Neural cell (in vitro differentiated cells): Measurements from ENCODE around the gene ARHGEF37. TPM values are rescaled to one million over a fixed set of nuclear protein-coding genes. Genes with fewer than 3 reads are reported as not detected.

Source experiments
- H2AFZ ChIP-seq: fragments of 200-600, 300-800 bp; sonication (generic), shearing (Covaris generic); 2 replicates; pipeline ENCODE4 v1.6.0; 2014; ENCODE audit warnings: low read depth, mild to moderate bottlenecking, antibody characterized with exemption, low read length, moderate library complexity
- H3F3A ChIP-seq: fragments of 200-600 bp; shearing (Covaris generic); 2 replicates; pipeline ENCODE4 v1.6.1; 2016; ENCODE audit warnings: mild to moderate bottlenecking, moderate library complexity, mixed read lengths, antibody characterized with exemption, low read length; ENCODE audit not compliant: insufficient read depth, poor library complexity, severe bottlenecking
- H3K27ac ChIP-seq: fragments of 200-600, 300-800 bp; sonication (generic), shearing (Covaris generic); 2 replicates; pipeline ENCODE4 v1.5.1; 2014; ENCODE audit warnings: mild to moderate bottlenecking, low read length, moderate library complexity
- H3K27me3 ChIP-seq: fragments of 300-800, 200-600 bp; sonication (generic), shearing (Covaris generic); 2 replicates; pipeline ENCODE4 v1.6.0; 2014; ENCODE audit warnings: mild to moderate bottlenecking, low read depth, low read length, moderate library complexity; ENCODE audit not compliant: insufficient read depth
- H3K36me3 ChIP-seq: fragments of 300-800, 200-600 bp; sonication (generic), shearing (Covaris generic); 2 replicates; pipeline ENCODE4 v1.5.1; 2014; ENCODE audit warnings: mild to moderate bottlenecking, antibody characterized with exemption, low read length, moderate library complexity; ENCODE audit not compliant: insufficient read depth
- H3K4me2 ChIP-seq: fragments of 300-800, 200-600 bp; sonication (generic), shearing (Covaris generic); 2 replicates; pipeline ENCODE4 v1.6.0; 2014; ENCODE audit warnings: mild to moderate bottlenecking, low read length
- H3K4me3 ChIP-seq: fragments of 300-800, 200-600 bp; sonication (generic), shearing (Covaris generic); 2 replicates; pipeline ENCODE4 v1.5.1; 2014; ENCODE audit warnings: mild to moderate bottlenecking, low read length, moderate library complexity
- H3K79me2 ChIP-seq: fragments of 200-600 bp; shearing (Covaris generic); replicated peaks from 2 replicates; pipeline ENCODE4 v1.6.0; 2014; ENCODE audit warnings: mild to moderate bottlenecking, low read length, moderate library complexity; ENCODE audit not compliant: insufficient read depth
- H3K9ac ChIP-seq: fragments of 300-800, 200-600 bp; sonication (generic), shearing (Covaris generic); 2 replicates; pipeline ENCODE4 v1.6.1; 2016; ENCODE audit warnings: mild to moderate bottlenecking, low read length, mixed read lengths
- H3K9me2 ChIP-seq: fragments of 200-600 bp; shearing (Covaris generic); 2 replicates; pipeline ENCODE4 v1.6.1; 2016; ENCODE audit warnings: mild to moderate bottlenecking, low read length, mixed read lengths; ENCODE audit not compliant: insufficient read depth
- H3K9me3 ChIP-seq: fragments of 200-600, 300-800 bp; sonication (generic), shearing (Covaris generic); 2 replicates; pipeline ENCODE4 v1.6.1; 2016; ENCODE audit warnings: mild to moderate bottlenecking, mixed run types, low read length, moderate library complexity, mixed read lengths
- H4K20me1 ChIP-seq: fragments of 200-600 bp; shearing (Covaris generic); 2 replicates; pipeline ENCODE4 v1.6.1; 2016; ENCODE audit warnings: mild to moderate bottlenecking, mixed run types; ENCODE audit not compliant: insufficient read depth
- EP300 ChIP-seq: fragments of 450-650 bp; conservative IDR thresholded peaks from 2 replicates; pipeline ENCODE4 v1.6.1; 2014; ENCODE audit warnings: antibody characterized with exemption, mild to moderate bottlenecking, moderate library complexity; ENCODE audit not compliant: poor library complexity, severe bottlenecking
- EZH2 ChIP-seq: fragments of 200-600, 300-800 bp; shearing (Covaris generic), sonication (generic); IDR thresholded peaks from 2 replicates; pipeline ENCODE4 v1.6.1; 2014; ENCODE audit warnings: antibody characterized with exemption, low read length, borderline replicate concordance, mild to moderate bottlenecking; ENCODE audit not compliant: insufficient read depth, poor library complexity, severe bottlenecking
- MXI1 ChIP-seq: fragments of 450-650 bp; conservative IDR thresholded peaks from 2 replicates; pipeline ENCODE4 v1.6.1; 2014; ENCODE audit warnings: antibody characterized with exemption, mild to moderate bottlenecking; ENCODE audit not compliant: poor library complexity, severe bottlenecking
- POLR2AphosphoS5 ChIP-seq: IDR thresholded peaks from 2 replicates; pipeline ENCODE4 v1.6.1; 2012
- RAD21 ChIP-seq: fragments of 450-650 bp; conservative IDR thresholded peaks from 2 replicates; pipeline ENCODE4 v1.6.1; 2014; ENCODE audit warnings: antibody characterized with exemption, mild to moderate bottlenecking, moderate library complexity
- SMC3 ChIP-seq: fragments of 450-650 bp; conservative IDR thresholded peaks from 2 replicates; pipeline ENCODE4 v1.6.1; 2014; ENCODE audit warnings: antibody characterized with exemption, mild to moderate bottlenecking, moderate library complexity; ENCODE audit not compliant: poor library complexity
- TAF1 ChIP-seq: IDR thresholded peaks from 2 replicates; pipeline ENCODE4 v1.6.1; 2012; ENCODE audit warnings: low read depth
- polyA plus RNA-seq: library from polyadenylated mRNA; depleted of rRNA; stranded (reverse); fragments of >200 nt; gene quantifications from 2 replicates; pipeline ENCODE4 v1.2.3, GENCODE V29; 2014
- TF ChIP-seq, protein P1 (sequence below): fragments of 450-650 bp; IDR thresholded peaks from 2 replicates; pipeline ENCODE4 v1.5.1; 2014; ENCODE audit warnings: antibody characterized with exemption, mild to moderate bottlenecking, moderate library complexity; ENCODE audit not compliant: poor library complexity, severe bottlenecking
- TF ChIP-seq, protein P2 (sequence below): IDR thresholded peaks from 2 replicates; pipeline ENCODE4 v1.6.1; 2012; ENCODE audit warnings: borderline replicate concordance

Gene ARHGEF37
- polyA plus RNA-seq, 1 donor from 2014 or later, result 0.53 TPM

DNA sequence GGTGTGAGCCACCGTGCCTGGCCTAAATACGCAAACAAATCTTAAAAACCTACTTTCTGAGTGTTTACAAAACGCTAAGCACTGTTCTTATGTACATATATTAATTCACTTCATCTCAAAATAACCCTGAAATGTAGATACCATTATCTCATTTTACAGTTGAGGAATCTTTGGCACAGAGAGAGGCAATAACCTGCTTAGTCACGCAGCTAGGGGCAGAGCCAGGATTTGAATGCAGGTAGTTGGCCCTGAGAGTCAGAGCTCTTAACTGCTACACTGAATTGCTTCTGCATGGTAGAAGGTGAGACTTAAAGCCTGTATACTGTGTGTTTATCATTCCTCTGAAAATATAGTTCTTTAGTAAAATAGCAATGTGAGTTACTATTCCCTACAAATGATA is 21.9 kb downstream of the ARHGEF37 start:
- no peak overlapping the region for H2AFZ ChIP-seq
- no peaks in the 10 kb centered on the region for H3K36me3 ChIP-seq
- no peaks in the 10 kb centered on the region for H3K9me2 ChIP-seq
- no peak for TF ChIP-seq MXI1
- no peak for TF ChIP-seq RAD21
- TF ChIP-seq, protein P1, sequence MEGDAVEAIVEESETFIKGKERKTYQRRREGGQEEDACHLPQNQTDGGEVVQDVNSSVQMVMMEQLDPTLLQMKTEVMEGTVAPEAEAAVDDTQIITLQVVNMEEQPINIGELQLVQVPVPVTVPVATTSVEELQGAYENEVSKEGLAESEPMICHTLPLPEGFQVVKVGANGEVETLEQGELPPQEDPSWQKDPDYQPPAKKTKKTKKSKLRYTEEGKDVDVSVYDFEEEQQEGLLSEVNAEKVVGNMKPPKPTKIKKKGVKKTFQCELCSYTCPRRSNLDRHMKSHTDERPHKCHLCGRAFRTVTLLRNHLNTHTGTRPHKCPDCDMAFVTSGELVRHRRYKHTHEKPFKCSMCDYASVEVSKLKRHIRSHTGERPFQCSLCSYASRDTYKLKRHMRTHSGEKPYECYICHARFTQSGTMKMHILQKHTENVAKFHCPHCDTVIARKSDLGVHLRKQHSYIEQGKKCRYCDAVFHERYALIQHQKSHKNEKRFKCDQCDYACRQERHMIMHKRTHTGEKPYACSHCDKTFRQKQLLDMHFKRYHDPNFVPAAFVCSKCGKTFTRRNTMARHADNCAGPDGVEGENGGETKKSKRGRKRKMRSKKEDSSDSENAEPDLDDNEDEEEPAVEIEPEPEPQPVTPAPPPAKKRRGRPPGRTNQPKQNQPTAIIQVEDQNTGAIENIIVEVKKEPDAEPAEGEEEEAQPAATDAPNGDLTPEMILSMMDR, result no peak
- TF ChIP-seq POLR2AphosphoS5, result no peak
- TF ChIP-seq EZH2, result no peak
- no peak for TF ChIP-seq TAF1
- TF ChIP-seq, protein P2, sequence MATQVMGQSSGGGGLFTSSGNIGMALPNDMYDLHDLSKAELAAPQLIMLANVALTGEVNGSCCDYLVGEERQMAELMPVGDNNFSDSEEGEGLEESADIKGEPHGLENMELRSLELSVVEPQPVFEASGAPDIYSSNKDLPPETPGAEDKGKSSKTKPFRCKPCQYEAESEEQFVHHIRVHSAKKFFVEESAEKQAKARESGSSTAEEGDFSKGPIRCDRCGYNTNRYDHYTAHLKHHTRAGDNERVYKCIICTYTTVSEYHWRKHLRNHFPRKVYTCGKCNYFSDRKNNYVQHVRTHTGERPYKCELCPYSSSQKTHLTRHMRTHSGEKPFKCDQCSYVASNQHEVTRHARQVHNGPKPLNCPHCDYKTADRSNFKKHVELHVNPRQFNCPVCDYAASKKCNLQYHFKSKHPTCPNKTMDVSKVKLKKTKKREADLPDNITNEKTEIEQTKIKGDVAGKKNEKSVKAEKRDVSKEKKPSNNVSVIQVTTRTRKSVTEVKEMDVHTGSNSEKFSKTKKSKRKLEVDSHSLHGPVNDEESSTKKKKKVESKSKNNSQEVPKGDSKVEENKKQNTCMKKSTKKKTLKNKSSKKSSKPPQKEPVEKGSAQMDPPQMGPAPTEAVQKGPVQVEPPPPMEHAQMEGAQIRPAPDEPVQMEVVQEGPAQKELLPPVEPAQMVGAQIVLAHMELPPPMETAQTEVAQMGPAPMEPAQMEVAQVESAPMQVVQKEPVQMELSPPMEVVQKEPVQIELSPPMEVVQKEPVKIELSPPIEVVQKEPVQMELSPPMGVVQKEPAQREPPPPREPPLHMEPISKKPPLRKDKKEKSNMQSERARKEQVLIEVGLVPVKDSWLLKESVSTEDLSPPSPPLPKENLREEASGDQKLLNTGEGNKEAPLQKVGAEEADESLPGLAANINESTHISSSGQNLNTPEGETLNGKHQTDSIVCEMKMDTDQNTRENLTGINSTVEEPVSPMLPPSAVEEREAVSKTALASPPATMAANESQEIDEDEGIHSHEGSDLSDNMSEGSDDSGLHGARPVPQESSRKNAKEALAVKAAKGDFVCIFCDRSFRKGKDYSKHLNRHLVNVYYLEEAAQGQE, result no peak
- TF ChIP-seq SMC3, result no peak
- TF ChIP-seq EP300, result no peak
- H3K4me3 ChIP-seq, result no peak overlapping the region
- no peaks in the 10 kb centered on the region for H4K20me1 ChIP-seq
- no peaks in the 10 kb centered on the region for H3F3A ChIP-seq
- no peak overlapping the region for H3K27ac ChIP-seq
- no peaks in the 10 kb centered on the region for H3K9me3 ChIP-seq
- no peak overlapping the region for H3K4me2 ChIP-seq
- H3K79me2 ChIP-seq, result no peaks in the 10 kb centered on the region
- H3K9ac ChIP-seq, result no peak overlapping the region
- no peaks in the 10 kb centered on the region for H3K27me3 ChIP-seq

DNA sequence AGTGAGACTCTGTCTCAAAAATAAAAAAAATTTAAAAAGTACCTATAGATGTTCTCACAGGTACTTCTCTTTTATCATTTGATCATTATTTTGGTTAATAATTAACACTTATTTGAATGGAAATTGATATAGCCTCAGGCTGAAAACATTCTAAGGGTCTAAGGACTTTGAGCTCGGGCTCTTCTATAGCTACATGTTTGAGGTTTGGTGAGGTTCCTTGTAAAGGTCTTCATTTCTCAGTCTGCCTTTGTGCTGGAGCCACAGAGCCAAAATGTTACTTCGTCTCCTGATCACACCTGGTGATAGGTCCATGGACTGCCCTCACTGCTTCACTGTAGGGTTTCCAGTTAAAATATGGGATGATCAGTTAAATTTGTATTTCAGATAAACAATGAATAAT is 22.6 kb downstream of the ARHGEF37 start:
- no peak for TF ChIP-seq EP300
- TF ChIP-seq SMC3, result no peak
- TF ChIP-seq TAF1, result no peak
- no peak for TF ChIP-seq EZH2
- TF ChIP-seq POLR2AphosphoS5, result no peak
- TF ChIP-seq, protein P1, result no peak
- no peak for TF ChIP-seq MXI1
- TF ChIP-seq RAD21, result no peak
- TF ChIP-seq, protein P2, result no peak
- Histone ChIP-seq H4K20me1 (no peaks in the 10 kb centered on the region), H3K27me3 (no peaks in the 10 kb centered on the region), H3F3A (no peaks in the 10 kb centered on the region), H3K27ac (no peak overlapping the region), H3K9ac (no peak overlapping the region), H3K36me3 (no peaks in the 10 kb centered on the region), H2AFZ (no peak overlapping the region), H3K9me2 (no peaks in the 10 kb centered on the region), H3K4me3 (no peak overlapping the region), H3K79me2 (no peaks in the 10 kb centered on the region), H3K9me3 (no peaks in the 10 kb centered on the region), H3K4me2 (no peak overlapping the region)
